Suprapubic skin (tissue), 4 donors: ENCODE measurements around the gene HERC6. TPM values are rescaled to one million over a fixed set of nuclear protein-coding genes. Genes with fewer than 3 reads are reported as not detected.

Experiments
- DNase-seq, 2 donors: peaks; one replicate each; pipeline ENCODE4 v3.0.0-alpha.2; 2019; ENCODE audit warnings: low spot score in 2 of 2
- H3K27ac ChIP-seq: fragments of 200-600 bp; sonication (generic); one replicate; pipeline ENCODE4 v1.5.1; 2019
- H3K27me3 ChIP-seq: fragments of 200-600 bp; sonication (generic); one replicate; pipeline ENCODE4 v1.5.1; 2019
- H3K36me3 ChIP-seq: fragments of 200-600 bp; sonication (generic); one replicate; pipeline ENCODE4 v1.5.1; 2019
- H3K4me1 ChIP-seq: fragments of 200-600 bp; sonication (generic); one replicate; pipeline ENCODE4 v1.5.1; 2019
- H3K4me3 ChIP-seq: fragments of 200-600 bp; sonication (generic); one replicate; pipeline ENCODE4 v1.5.1; 2019; ENCODE audit warnings: mild to moderate bottlenecking
- H3K9me3 ChIP-seq: fragments of 200-600 bp; sonication (generic); one replicate; pipeline ENCODE4 v1.5.1; 2019
- EP300 ChIP-seq: sonication (generic); formaldehyde crosslinking; IDR thresholded peaks from one replicate; pipeline ENCODE4 v1.6.1; 2017; ENCODE audit warnings: antibody characterized with exemption
- POLR2A ChIP-seq, 2 donors: fragments of 450-650 bp; IDR thresholded peaks; one replicate each; pipeline ENCODE4 v1.6.1; 2017; ENCODE audit warnings: antibody characterized with exemption in 2 of 2, mild to moderate bottlenecking in 2 of 2, moderate library complexity in 2 of 2
- POLR2AphosphoS5 ChIP-seq, 3 donors: sonication (generic); formaldehyde crosslinking; IDR thresholded peaks; one replicate each; pipeline ENCODE4 v1.6.1; 2017; ENCODE audit warnings: antibody characterized with exemption in 3 of 3
- WGBS: methylation state at CpG from one replicate; pipeline ENCODE4 v1.1.5; 2018; 5-methylcytosine and 5-hydroxymethylcytosine counted together
- total RNA-seq, 4 donors: library from RNA; depleted of rRNA; stranded (reverse); fragments of >200 nt; gene quantifications; one replicate each; pipeline ENCODE4 v1.1.0, GENCODE V29; 2016
- TF ChIP-seq, protein P1 (sequence below), 2 donors: fragments of 200-600 bp in 1 of 2; fragments of 450-650 bp in 1 of 2; sonication (generic) in 1 of 2; IDR thresholded peaks; one replicate each; pipeline ENCODE4 v1.5.1; 2016 to 2019; ENCODE audit warnings: antibody characterized with exemption in 2 of 2, mild to moderate bottlenecking in 1 of 2, moderate library complexity in 1 of 2

The HERC6 gene
- total RNA-seq, 4 donors from 2014 or later, result 2.7 to 7.9 (median 3.1) TPM

- WGBS, result 18% methylated on average over 20 of the region's 75 CpGs
- peaks cover 5% of the 10 kb centered on the region for H3K36me3 ChIP-seq
- no peak for TF ChIP-seq EP300
- TF ChIP-seq POLR2A (IDR thresholded peaks at IDR 0.05), result no peak
- no peak for TF ChIP-seq POLR2AphosphoS5 (IDR thresholded peaks at IDR 0.05)
- TF ChIP-seq, protein P1, sequence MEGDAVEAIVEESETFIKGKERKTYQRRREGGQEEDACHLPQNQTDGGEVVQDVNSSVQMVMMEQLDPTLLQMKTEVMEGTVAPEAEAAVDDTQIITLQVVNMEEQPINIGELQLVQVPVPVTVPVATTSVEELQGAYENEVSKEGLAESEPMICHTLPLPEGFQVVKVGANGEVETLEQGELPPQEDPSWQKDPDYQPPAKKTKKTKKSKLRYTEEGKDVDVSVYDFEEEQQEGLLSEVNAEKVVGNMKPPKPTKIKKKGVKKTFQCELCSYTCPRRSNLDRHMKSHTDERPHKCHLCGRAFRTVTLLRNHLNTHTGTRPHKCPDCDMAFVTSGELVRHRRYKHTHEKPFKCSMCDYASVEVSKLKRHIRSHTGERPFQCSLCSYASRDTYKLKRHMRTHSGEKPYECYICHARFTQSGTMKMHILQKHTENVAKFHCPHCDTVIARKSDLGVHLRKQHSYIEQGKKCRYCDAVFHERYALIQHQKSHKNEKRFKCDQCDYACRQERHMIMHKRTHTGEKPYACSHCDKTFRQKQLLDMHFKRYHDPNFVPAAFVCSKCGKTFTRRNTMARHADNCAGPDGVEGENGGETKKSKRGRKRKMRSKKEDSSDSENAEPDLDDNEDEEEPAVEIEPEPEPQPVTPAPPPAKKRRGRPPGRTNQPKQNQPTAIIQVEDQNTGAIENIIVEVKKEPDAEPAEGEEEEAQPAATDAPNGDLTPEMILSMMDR (IDR thresholded peaks at IDR 0.05), result no peak
- H3K9me3 ChIP-seq, result no peaks in the 10 kb centered on the region
- DNase-seq, result peak in 1 of 2 donors; percentile 77
- no peaks in the 10 kb centered on the region for H3K27me3 ChIP-seq
- H3K27ac ChIP-seq, result peak overlapping the region; percentile 65
- H3K4me1 ChIP-seq, result peaks cover 17% of the 10 kb centered on the region
- peak overlapping the region; percentile 74 for H3K4me3 ChIP-seq
These were observed 78.9 kb downstream of the HERC6 start for GRCh38 chr4:88457307-88458103.

GRCh38 chr4:88458104-88458740, 79.6 kb downstream of the HERC6 start:
- DNase-seq, result no peak
- Histone ChIP-seq H3K9me3 (no peaks in the 10 kb centered on the region), H3K4me3 (peak overlapping the region; percentile 74), H3K36me3 (peaks cover 9% of the 10 kb centered on the region), H3K27ac (no peak overlapping the region), H3K27me3 (no peaks in the 10 kb centered on the region), H3K4me1 (peaks cover 17% of the 10 kb centered on the region)
- TF ChIP-seq, protein P1 (IDR thresholded peaks at IDR 0.05), result no peak
- TF ChIP-seq POLR2A (IDR thresholded peaks at IDR 0.05), result no peak
- TF ChIP-seq POLR2AphosphoS5 (IDR thresholded peaks at IDR 0.05), result no peak
- no peak for TF ChIP-seq EP300
- 63% methylated on average over 7 of the region's 7 CpGs for WGBS

- peaks cover 29% of the 10 kb centered on the region for H3K36me3 ChIP-seq
- no peaks in the 10 kb centered on the region for H3K4me1 ChIP-seq
- DNase-seq, result no peak
- H3K9me3 ChIP-seq, result no peaks in the 10 kb centered on the region
- WGBS, result 100% methylated on average over 1 of the region's 1 CpG
- no peaks in the 10 kb centered on the region for H3K27me3 ChIP-seq
- H3K27ac ChIP-seq, result no peak overlapping the region
- TF ChIP-seq POLR2AphosphoS5 (IDR thresholded peaks at IDR 0.05), result no peak
- TF ChIP-seq, protein P1 (IDR thresholded peaks at IDR 0.05), result no peak
- no peak for TF ChIP-seq EP300
- no peak for TF ChIP-seq POLR2A (IDR thresholded peaks at IDR 0.05)
- H3K4me3 ChIP-seq, result no peak overlapping the region
These were observed 87.1 kb downstream of the HERC6 start for GRCh38 chr4:88465653-88466192.

GRCh38 chr4:88467392-88467791, 88.7 kb downstream of the HERC6 start:
- H3K4me3 ChIP-seq, result no peak overlapping the region
- DNase-seq, result no peak
- no peaks in the 10 kb centered on the region for H3K9me3 ChIP-seq
- TF ChIP-seq POLR2AphosphoS5 (IDR thresholded peaks at IDR 0.05), result no peak
- H3K36me3 ChIP-seq, result peaks cover 25% of the 10 kb centered on the region
- 69% methylated on average over 2 of the region's 2 CpGs for WGBS
- no peaks in the 10 kb centered on the region for H3K4me1 ChIP-seq
- H3K27ac ChIP-seq, result no peak overlapping the region
- no peaks in the 10 kb centered on the region for H3K27me3 ChIP-seq

GRCh38 chr4:88477229-88477860, 98.7 kb downstream of the HERC6 start:
- TF ChIP-seq POLR2AphosphoS5 (IDR thresholded peaks at IDR 0.05), result no peak
- TF ChIP-seq EP300, result no peak
- no peak for TF ChIP-seq POLR2A (IDR thresholded peaks at IDR 0.05)
- TF ChIP-seq, protein P1 (IDR thresholded peaks at IDR 0.05), result no peak
- Histone ChIP-seq H3K4me1 (no peaks in the 10 kb centered on the region), H3K27ac (no peak overlapping the region), H3K27me3 (no peaks in the 10 kb centered on the region), H3K36me3 (peaks cover 6% of the 10 kb centered on the region), H3K9me3 (no peaks in the 10 kb centered on the region), H3K4me3 (no peak overlapping the region)
- no peak for DNase-seq
- WGBS, result 88% methylated on average over 3 of the region's 5 CpGs
